ENCODE results near the gene PDE3B.
A peak's percentile ranks its signal among the peaks of the same experiment; 100 is the strongest.
"Not testable (repeated sequence)": the region's sequence is repeated elsewhere in the genome, so short reads cannot be mapped to it uniquely, and the experiment has no call there.

The PDE3B gene

GRCh38 chr11:14819596-14819995 is 176.0 kb downstream of the PDE3B start:
- DNase-seq, result no peak

- no peak for DNase-seq
Observed at GRCh38 chr11:14821031-14821430, 177.4 kb downstream of the PDE3B start.

GRCh38 chr11:14826600-14826999 is 183.0 kb downstream of the PDE3B start:
- DNase-seq, result no peak

GRCh38 chr11:14835496-14836492 is 192.2 kb downstream of the PDE3B start:
- DNase-seq, result no peak

GRCh38 chr11:14842002-14842401 is 198.4 kb downstream of the PDE3B start:
- no peak for DNase-seq

GRCh38 chr11:14852571-14853177 is 209.1 kb downstream of the PDE3B start:
- DNase-seq, result no peak

GRCh38 chr11:14854057-14854456 is 210.5 kb downstream of the PDE3B start:
- no peak for DNase-seq

- DNase-seq, result no peak
Observed at GRCh38 chr11:14855890-14856289, 212.3 kb downstream of the PDE3B start.

GRCh38 chr11:14857621-14858020 is 214.0 kb downstream of the PDE3B start:
- no peak for DNase-seq

GRCh38 chr11:14858404-14858803 is 214.8 kb downstream of the PDE3B start:
- DNase-seq, result no peak

GRCh38 chr11:14860511-14860910 is 216.9 kb downstream of the PDE3B start:
- no peak for DNase-seq

- no peak for DNase-seq
Observed at GRCh38 chr11:14861680-14862079, 218.1 kb downstream of the PDE3B start.

GRCh38 chr11:14863775-14864174 is 220.2 kb downstream of the PDE3B start:
- DNase-seq, result not testable (repeated sequence)

GRCh38 chr11:14872032-14872431 is 228.4 kb downstream of the PDE3B start:
- no peak for DNase-seq

GRCh38 chr11:14873632-14874031 is 230.0 kb downstream of the PDE3B start:
- no peak for DNase-seq

GRCh38 chr11:14875163-14875562 is 231.6 kb downstream of the PDE3B start:
- no peak for DNase-seq

GRCh38 chr11:14881576-14882193 is 238.1 kb downstream of the PDE3B start:
- no peak for DNase-seq

- no peak for DNase-seq
Observed at GRCh38 chr11:14882196-14882595, 238.6 kb downstream of the PDE3B start.

GRCh38 chr11:14883683-14884082 is 240.1 kb downstream of the PDE3B start:
- DNase-seq, result not testable (repeated sequence)

- DNase-seq, result no peak
Observed at GRCh38 chr11:14884667-14885273, 241.2 kb downstream of the PDE3B start.

- DNase-seq, result no peak
Observed at GRCh38 chr11:14886513-14886912, 242.9 kb downstream of the PDE3B start.

GRCh38 chr11:14891143-14892035 is 247.8 kb downstream of the PDE3B start:
- DNase-seq, result peak; percentile 85
